Heart right ventricle (tissue), 16 donors: ENCODE results near the gene HMGN5. TPM values are rescaled to one million over a fixed set of nuclear protein-coding genes. Genes with fewer than 3 reads are reported as not detected.

ENCODE experiments used
- ATAC-seq, 8 donors: fragments of 200-7000 bp; cut with Tn5 transposase; one replicate each; pipeline ENCODE4 v1.9.1; 2020; ENCODE audit warnings: mild to moderate bottlenecking in 8 of 8, moderate library complexity in 8 of 8, moderate number of reproducible peaks in 1 of 8
- DNase-seq, 2 donors: peaks; one replicate each; pipeline ENCODE4 v3.0.0-alpha.2; 2020
- H3K27ac ChIP-seq, 10 donors: fragments of 200-600 bp; sonication (generic) in 2 of 10; one replicate each; pipeline versions ENCODE4 v1.5.0 to v1.8.0; 2020 to 2022; ENCODE audit warnings: mild to moderate bottlenecking in 3 of 10
- H3K27me3 ChIP-seq, 7 donors: fragments of 200-600 bp; one replicate each; pipeline ENCODE4 v1.8.0; 2021 to 2022; ENCODE audit warnings: mild to moderate bottlenecking in 2 of 7
- H3K36me3 ChIP-seq, 9 donors: fragments of 200-600 bp; sonication (generic) in 1 of 9; one replicate each; pipeline versions ENCODE4 v1.5.0 to v1.8.0; 2020 to 2022; ENCODE audit warnings: mild to moderate bottlenecking in 2 of 9
- H3K4me1 ChIP-seq, 9 donors: fragments of 200-600 bp; sonication (generic) in 1 of 9; one replicate each; pipeline versions ENCODE4 v1.5.0 to v1.8.0; 2020 to 2022; ENCODE audit warnings: mild to moderate bottlenecking in 4 of 9
- H3K4me3 ChIP-seq, 10 donors: fragments of 200-600 bp; sonication (generic) in 2 of 10; one replicate each; pipeline versions ENCODE4 v1.5.0 to v1.8.0; 2020 to 2022; ENCODE audit warnings: mild to moderate bottlenecking in 7 of 10, moderate library complexity in 2 of 10
- H3K9me3 ChIP-seq, 11 donors: fragments of 200-600 bp in 10 of 11; sonication (generic) in 2 of 11; one replicate each; pipeline versions ENCODE4 v1.5.0 to v1.8.0; 2013 to 2022; ENCODE audit warnings: mild to moderate bottlenecking in 2 of 11, control low read depth in 1 of 11, moderate library complexity in 1 of 11
- WGBS, 2 donors: extraction: QIAGEN DNeasy Blood & Tissue Kit; methylation state at CpG; one replicate each; pipeline ENCODE4 v1.1.7; 2013; ENCODE audit warnings: inconsistent platforms in 1 of 2; 5-methylcytosine and 5-hydroxymethylcytosine counted together
- intact Hi-C, 10 donors: fragments of 100-400 bp; cut with DNase I; formaldehyde crosslinking; loops; one replicate each; pipeline versions ENCODE4 v1.11.1 to v1.14.2; 2022
- polyA plus RNA-seq, 2 donors: library from polyadenylated mRNA; stranded (reverse); fragments of 200-250 nt; gene quantifications; one replicate each; pipeline ENCODE4 v1.2.3, GENCODE V29; 2013
- total RNA-seq, 10 donors: library from RNA; stranded (reverse); fragmentation: NEBNext Ultra II Directional in 3 of 10; extraction: Animal tissue kit (Norgen Biotek cat#: 25700) in 3 of 10; gene quantifications; one replicate each; pipeline versions ENCODE4 v1.2.1 to v1.2.4, GENCODE V29; 2021 to 2023
- TF ChIP-seq, protein P1 (sequence below), 9 donors: fragments of 200-600 bp; sonication (generic) in 2 of 9; IDR thresholded peaks; one replicate each; pipeline versions ENCODE4 v1.5.0 to v1.8.0; 2021 to 2022; ENCODE audit warnings: antibody characterized with exemption in 9 of 9, mild to moderate bottlenecking in 5 of 9, moderate library complexity in 1 of 9
- donor health status: Arrhythmogenic right ventricular cardiomyopathy.
- donor health status: ischemic (EF 13 %, LVEDD 7.1; RV severe dilation, severe dysfunction).
- donor health status: healthy with polysubstance abuse.
- donor health status: DM: no; HTN: yes; CAD: no.
- donor health status: DM: no; HTN: no; CAD: no.
- donor health status: ischemic (EF 25% LVEDD 6.9; RV normal size, moderate dysfunction).
- donor health status: ischemic (EF 25% LVEDD 5.7; RV mildly dilated, moderate dysfunction).
- donor health status: healthy.
- donor health status: DM: yes; HTN: yes; CAD: no.
- donor health status: Ischemic cardiomyopathy.
- donor health status: ischemic (EF 35%, LVEDD 5.7; RV mildly dilated, moderate dysfunction).
- donor health status: nonischemic (EF 11% LVEDD 7.7; RV severe dilation, severe dysfunction).
- donor health status: DM: yes; HTN: yes; CAD: no.
- donor health status: PGD.
- donor health status: ischemic (EF 29% LVEDD 5.4; RV normal size, mild dysfunction).
- donor health status: nonischemic (EF 23%, LVEDD 6.1; RV moderate dilation, normal function).

The HMGN5 gene
- total and polyA plus RNA-seq, 12 donors = 0.51 to 9.9 (median 1.9) TPM

DNA sequence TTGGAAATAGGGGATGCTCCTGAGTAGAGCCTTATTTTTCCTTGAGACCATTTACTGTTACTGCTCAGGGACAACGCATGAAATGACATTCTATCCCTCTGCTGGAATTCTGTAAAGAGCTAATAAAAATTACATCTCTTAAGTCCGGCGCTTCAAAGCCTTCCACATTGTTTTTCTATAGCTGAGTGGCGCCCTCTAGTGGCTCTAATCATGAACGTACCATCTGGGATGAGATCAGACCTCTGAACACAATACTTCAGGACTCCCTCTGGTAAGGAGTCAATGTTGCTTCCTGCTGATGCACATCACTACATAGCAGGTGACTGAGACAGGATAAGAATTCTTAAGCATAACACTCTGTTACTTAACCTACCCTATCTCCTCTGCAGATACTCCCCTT is 6.0 kb downstream of the HMGN5 start:
- Histone ChIP-seq H3K4me1 (peaks cover 0 to 3% (median 0%) of the 10 kb centered on the region in 9 donors), H3K4me3 (no peak overlapping the region), H3K27ac (no peak overlapping the region), H3K36me3 (no peaks in the 10 kb centered on the region), H3K9me3 (no peaks in the 10 kb centered on the region), H3K27me3 (no peaks in the 10 kb centered on the region)
- DNase-seq (peak in 1 of 2 donors; percentile 27), ATAC-seq (peak in 4 of 8 donors; percentile 29 to 57 (median 42))
- WGBS, 2 donors = 3% methylated on average over 5 of the region's 5 CpGs
- intact Hi-C loops = loop anchor here in 3 of 10 donors (5.0 to 10.0 kb wide), 3 partner anchors 179 to 321 kb away; no protein-coding TSS in a partner anchor
- TF ChIP-seq, protein P1, sequence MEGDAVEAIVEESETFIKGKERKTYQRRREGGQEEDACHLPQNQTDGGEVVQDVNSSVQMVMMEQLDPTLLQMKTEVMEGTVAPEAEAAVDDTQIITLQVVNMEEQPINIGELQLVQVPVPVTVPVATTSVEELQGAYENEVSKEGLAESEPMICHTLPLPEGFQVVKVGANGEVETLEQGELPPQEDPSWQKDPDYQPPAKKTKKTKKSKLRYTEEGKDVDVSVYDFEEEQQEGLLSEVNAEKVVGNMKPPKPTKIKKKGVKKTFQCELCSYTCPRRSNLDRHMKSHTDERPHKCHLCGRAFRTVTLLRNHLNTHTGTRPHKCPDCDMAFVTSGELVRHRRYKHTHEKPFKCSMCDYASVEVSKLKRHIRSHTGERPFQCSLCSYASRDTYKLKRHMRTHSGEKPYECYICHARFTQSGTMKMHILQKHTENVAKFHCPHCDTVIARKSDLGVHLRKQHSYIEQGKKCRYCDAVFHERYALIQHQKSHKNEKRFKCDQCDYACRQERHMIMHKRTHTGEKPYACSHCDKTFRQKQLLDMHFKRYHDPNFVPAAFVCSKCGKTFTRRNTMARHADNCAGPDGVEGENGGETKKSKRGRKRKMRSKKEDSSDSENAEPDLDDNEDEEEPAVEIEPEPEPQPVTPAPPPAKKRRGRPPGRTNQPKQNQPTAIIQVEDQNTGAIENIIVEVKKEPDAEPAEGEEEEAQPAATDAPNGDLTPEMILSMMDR (IDR thresholded peaks at IDR 0.05) = peak; percentile 25 to 72 (median 60)

DNA sequence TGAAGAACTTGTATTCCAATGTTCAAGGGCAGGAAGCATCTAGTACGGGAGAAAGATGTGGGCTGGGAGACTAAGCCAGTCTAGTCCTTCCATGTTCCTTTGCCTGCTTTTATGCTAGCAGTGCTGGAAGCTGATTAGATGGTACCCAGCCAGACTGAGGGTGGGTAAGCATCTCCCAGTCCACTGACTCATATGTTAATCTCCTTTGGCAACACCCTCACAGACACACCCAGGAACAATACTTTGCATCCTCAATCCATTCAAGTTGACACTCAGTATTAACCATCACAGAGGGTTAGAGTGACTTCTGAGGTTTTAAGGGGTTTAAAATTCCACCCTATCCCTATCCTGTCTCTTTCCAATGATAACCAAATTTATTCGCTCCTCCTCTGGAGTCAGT is 6.5 kb downstream of the HMGN5 start:
- H3K4me3 ChIP-seq = no peak overlapping the region
- no peaks in the 10 kb centered on the region for H3K9me3 ChIP-seq
- no peaks in the 10 kb centered on the region for H3K36me3 ChIP-seq
- DNase-seq (no peak), ATAC-seq (no peak)
- no peaks in the 10 kb centered on the region for H3K27me3 ChIP-seq
- no peaks in the 10 kb centered on the region for H3K4me1 ChIP-seq
- H3K27ac ChIP-seq = no peak overlapping the region
- WGBS, 2 donors = 70 to 83% methylated on average over 2 of the region's 2 CpGs
- TF ChIP-seq, protein P1 (IDR thresholded peaks at IDR 0.05) = no peak
- intact Hi-C loops = loop anchor here in 3 of 10 donors (5.0 to 10.0 kb wide), 3 partner anchors 180 to 320 kb away; no protein-coding TSS in a partner anchor

DNA sequence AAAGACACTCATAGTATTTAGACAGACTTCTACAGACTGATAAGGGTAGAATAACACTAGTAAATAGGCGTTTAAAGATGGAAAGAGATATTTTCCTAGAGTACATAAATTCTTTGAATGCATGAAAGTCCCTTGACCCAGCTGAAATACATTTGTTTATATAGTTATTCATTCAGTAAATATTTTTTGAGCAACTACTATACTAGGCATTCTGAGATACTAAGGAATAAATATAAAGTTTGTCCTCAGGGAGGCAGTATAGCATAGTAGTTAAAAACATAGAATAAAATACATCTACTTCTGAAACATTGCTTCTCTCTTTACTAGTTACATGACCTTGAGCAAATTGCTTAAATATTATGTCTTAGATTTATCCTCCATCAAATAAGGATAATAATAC is 27.4 kb downstream of the HMGN5 start:
- intact Hi-C loops = loop anchor here in 5 of 10 donors (5.0 to 10.0 kb wide), 2 partner anchors 201 to 203 kb away; no protein-coding TSS in a partner anchor

DNA sequence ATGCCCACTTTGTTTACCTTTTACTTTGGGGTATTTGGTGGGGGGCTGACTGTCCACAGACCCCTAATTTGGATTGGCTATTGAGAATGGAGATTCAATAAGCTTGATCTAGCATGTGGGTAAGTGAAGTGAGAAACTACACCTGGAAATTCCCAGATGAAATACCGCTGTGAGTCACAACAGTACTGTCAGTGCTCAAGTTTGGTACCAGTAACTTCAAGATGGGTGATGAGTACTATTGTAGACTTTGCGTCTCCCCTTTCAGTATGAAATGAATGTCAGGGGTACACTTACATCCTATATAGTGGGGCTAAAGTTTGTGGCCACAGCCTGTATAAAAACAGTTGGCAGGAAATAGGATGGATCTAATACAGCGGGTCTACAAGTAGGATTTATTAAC is 33.3 kb downstream of the HMGN5 start:
- no peak for ATAC-seq
- no peak for DNase-seq
- Histone ChIP-seq H3K27me3 (peaks cover 0 to 15% (median 0%) of the 10 kb centered on the region in 7 donors), H3K36me3 (no peaks in the 10 kb centered on the region), H3K9me3 (no peaks in the 10 kb centered on the region), H3K27ac (no peak overlapping the region), H3K4me3 (no peak overlapping the region), H3K4me1 (no peaks in the 10 kb centered on the region)
- 95 to 96% methylated on average over 3 of the region's 3 CpGs for WGBS, 2 donors
- intact Hi-C loops = no loop called here
- TF ChIP-seq, protein P1 (IDR thresholded peaks at IDR 0.05) = no peak

More for the DNA sequence above, 27.4 kb downstream of the HMGN5 start:
- no peak for DNase-seq
- no peak overlapping the region for H3K27ac ChIP-seq
- ATAC-seq = no peak
- H3K4me1 ChIP-seq = no peaks in the 10 kb centered on the region
- H3K9me3 ChIP-seq = no peaks in the 10 kb centered on the region
- H3K36me3 ChIP-seq = no peaks in the 10 kb centered on the region
- H3K27me3 ChIP-seq = no peaks in the 10 kb centered on the region
- TF ChIP-seq, protein P1 (IDR thresholded peaks at IDR 0.05) = peak in 4 of 9 donors; percentile 21 to 46 (median 39)
- no peak overlapping the region for H3K4me3 ChIP-seq
- 30 to 57% methylated on average over 1 of the region's 1 CpG for WGBS, 2 donors
